Psoas muscle (tissue), 8 donors: ENCODE results near the gene BMP15. TPM values are rescaled to one million over a fixed set of nuclear protein-coding genes. Genes with fewer than 3 reads are reported as not detected.

ENCODE experiments used
- ATAC-seq, 4 donors: fragments of 200-7000 bp; cut with Tn5 transposase; one replicate each; pipeline ENCODE4 v1.9.1; 2020; ENCODE audit warnings: moderate library complexity in 3 of 4, mild to moderate bottlenecking in 2 of 4
- DNase-seq, 2 donors: peaks; one replicate each; pipeline ENCODE4 v3.0.0-alpha.2; 2020
- H3K27ac ChIP-seq: fragments of 200-600 bp; one replicate; pipeline ENCODE4 v1.8.0; 2022
- H3K27me3 ChIP-seq, 3 donors: fragments of 200-600 bp in 1 of 3; one replicate each; pipeline versions ENCODE4 v1.6.1 to v1.8.0; 2013 to 2022; ENCODE audit warnings: low read length in 2 of 3, mild to moderate bottlenecking in 2 of 3, moderate library complexity in 1 of 3; ENCODE audit not compliant: insufficient read depth in 3 of 3
- H3K36me3 ChIP-seq, 2 donors: fragments of 200-600 bp in 1 of 2; one replicate each; pipeline versions ENCODE4 v1.6.1 to v1.8.0; 2013 to 2022; ENCODE audit warnings: low read depth in 1 of 2, mild to moderate bottlenecking in 1 of 2, moderate library complexity in 1 of 2; ENCODE audit not compliant: insufficient read depth in 1 of 2
- H3K4me1 ChIP-seq: fragments of 200-600 bp; one replicate; pipeline ENCODE4 v1.8.0; 2022
- H3K4me3 ChIP-seq: fragments of 200-600 bp; one replicate; pipeline ENCODE4 v1.8.0; 2022; ENCODE audit warnings: mild to moderate bottlenecking
- H3K9me3 ChIP-seq: fragments of 200-600 bp; one replicate; pipeline ENCODE4 v1.8.0; 2022
- WGBS, 3 donors: extraction: QIAGEN DNeasy Blood & Tissue Kit; methylation state at CpG; one replicate each; pipeline versions ENCODE4 v1.1.6 to v1.1.7; 2013; 5-methylcytosine and 5-hydroxymethylcytosine counted together
- intact Hi-C, 2 donors: fragments of 100-400 bp; cut with DNase I; formaldehyde crosslinking; loops; one replicate each; pipeline versions ENCODE4 v1.11.0 to v1.14.2; 2022
- polyA plus RNA-seq, 3 donors: library from polyadenylated mRNA; stranded (reverse); fragments of 200-250 nt; gene quantifications; one replicate each; pipeline ENCODE4 v1.2.3, GENCODE V29; 2013
- total RNA-seq, 4 donors: library from RNA; stranded (reverse); fragmentation: NEBNext Ultra II Directional in 2 of 4; extraction: Animal tissue kit (Norgen Biotek cat#: 25700) in 2 of 4; gene quantifications; one replicate each; pipeline versions ENCODE4 v1.2.1 to v1.2.4, GENCODE V29; 2021 to 2023
- TF ChIP-seq, protein P1 (sequence below): fragments of 200-600 bp; IDR thresholded peaks from one replicate; pipeline ENCODE4 v1.8.0; 2022; ENCODE audit warnings: antibody characterized with exemption
- donor health status: healthy with polysubstance abuse.
- donor health status: DM: no; HTN: no; CAD: no; lungs with moderate emphysema.
- donor health status: Bipolar disorder and iron deficiency.
- donor health status: healthy.
- donor health status: DM: yes; HTN: yes; CAD: no.
- donor health status: DM: no; HTN: no; CAD: no.
- donor health status: DM: no; HTN: no; CAD: no.
- donor health status: DM: yes; HTN: yes; CAD: no.

The BMP15 gene
- total and polyA plus RNA-seq, 7 donors = not detected

DNA sequence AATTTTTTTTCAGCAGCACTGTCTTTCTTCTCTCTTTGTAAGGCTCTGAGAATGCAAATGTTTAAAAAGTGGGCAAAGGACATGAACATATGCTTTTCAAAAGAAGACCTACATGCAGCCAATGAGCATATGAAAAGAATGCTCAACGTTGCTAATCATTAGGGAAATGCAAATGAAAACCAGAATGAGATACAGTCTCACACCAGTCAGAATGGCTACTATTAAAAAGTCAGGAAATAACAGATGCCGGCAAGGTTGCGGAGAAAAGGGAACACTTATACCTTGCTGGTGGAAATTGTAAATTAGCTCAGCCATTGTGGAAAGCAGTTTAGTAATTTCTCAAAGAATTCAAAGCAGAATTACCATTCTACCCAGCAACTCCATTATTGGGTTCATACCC, 51.6 kb downstream of the BMP15 start:
- no peak for DNase-seq
- no peak overlapping the region for H3K4me3 ChIP-seq
- intact Hi-C loops = no loop called here
- TF ChIP-seq, protein P1, sequence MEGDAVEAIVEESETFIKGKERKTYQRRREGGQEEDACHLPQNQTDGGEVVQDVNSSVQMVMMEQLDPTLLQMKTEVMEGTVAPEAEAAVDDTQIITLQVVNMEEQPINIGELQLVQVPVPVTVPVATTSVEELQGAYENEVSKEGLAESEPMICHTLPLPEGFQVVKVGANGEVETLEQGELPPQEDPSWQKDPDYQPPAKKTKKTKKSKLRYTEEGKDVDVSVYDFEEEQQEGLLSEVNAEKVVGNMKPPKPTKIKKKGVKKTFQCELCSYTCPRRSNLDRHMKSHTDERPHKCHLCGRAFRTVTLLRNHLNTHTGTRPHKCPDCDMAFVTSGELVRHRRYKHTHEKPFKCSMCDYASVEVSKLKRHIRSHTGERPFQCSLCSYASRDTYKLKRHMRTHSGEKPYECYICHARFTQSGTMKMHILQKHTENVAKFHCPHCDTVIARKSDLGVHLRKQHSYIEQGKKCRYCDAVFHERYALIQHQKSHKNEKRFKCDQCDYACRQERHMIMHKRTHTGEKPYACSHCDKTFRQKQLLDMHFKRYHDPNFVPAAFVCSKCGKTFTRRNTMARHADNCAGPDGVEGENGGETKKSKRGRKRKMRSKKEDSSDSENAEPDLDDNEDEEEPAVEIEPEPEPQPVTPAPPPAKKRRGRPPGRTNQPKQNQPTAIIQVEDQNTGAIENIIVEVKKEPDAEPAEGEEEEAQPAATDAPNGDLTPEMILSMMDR = no peak
- H3K4me1 ChIP-seq = no peaks in the 10 kb centered on the region
- H3K27me3 ChIP-seq = no peaks in the 10 kb centered on the region
- no peaks in the 10 kb centered on the region for H3K9me3 ChIP-seq
- H3K36me3 ChIP-seq = no peaks in the 10 kb centered on the region
- H3K27ac ChIP-seq = no peak overlapping the region
- no peak for ATAC-seq
- 55 to 62% (median 57%) methylated on average over 3 of the region's 3 CpGs for WGBS, 3 donors

DNA sequence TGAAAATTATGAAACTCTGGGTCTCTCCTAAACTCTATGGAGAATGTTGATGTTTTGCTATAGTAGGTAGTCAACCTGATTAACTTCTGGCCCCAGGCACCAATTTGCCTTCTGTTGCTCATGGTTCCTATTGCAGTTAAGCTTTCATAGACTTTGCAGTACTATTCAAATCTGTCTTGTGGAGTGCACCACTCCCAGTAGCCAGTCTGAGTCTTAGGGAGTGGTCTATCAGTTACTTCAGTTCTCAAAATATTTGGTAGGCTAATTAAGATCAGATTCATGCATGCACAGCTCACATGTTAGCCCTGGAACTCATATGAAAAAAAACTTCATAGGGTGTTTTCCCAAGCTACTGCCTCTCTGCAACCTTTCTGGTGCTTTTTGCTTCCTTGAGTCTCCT, 53.3 kb downstream of the BMP15 start:
- TF ChIP-seq, protein P1 = no peak
- H3K4me1 ChIP-seq = no peaks in the 10 kb centered on the region
- no peak overlapping the region for H3K27ac ChIP-seq
- H3K27me3 ChIP-seq = peaks cover 0 to 6% (median 0%) of the 10 kb centered on the region in 3 donors
- no peaks in the 10 kb centered on the region for H3K9me3 ChIP-seq
- H3K36me3 ChIP-seq = no peaks in the 10 kb centered on the region
- no peak for DNase-seq
- no peak overlapping the region for H3K4me3 ChIP-seq
- intact Hi-C loops = no loop called here
- ATAC-seq = no peak

Other genes starting within 250 kb of the BMP15 start
- 10 to 100 TPM in 1 of 4 donors, 1 to 10 TPM in 3; 5.1 to 11.2 (median 6.6) TPM for gene SHROOM4, start 96.5 kb upstream of the BMP15 start, total RNA-seq
- 1 to 10 TPM; 1.8 to 2.6 (median 2.5) TPM for gene SHROOM4, start 96.5 kb upstream of the BMP15 start, polyA plus RNA-seq